AG09309 (cell line): ENCODE data around the gene NAB2.
"Not testable (repeated sequence)": the region's sequence is repeated elsewhere in the genome, so short reads cannot be mapped to it uniquely, and the experiment has no call there.

Experiments used
- DNase-seq: peaks from one replicate; pipeline ENCODE4 v3.0.0-alpha.2; 2010; ENCODE audit warnings: low read depth
- H3K4me3 ChIP-seq: 2 replicates; pipeline ENCODE4 v1.5.1; 2011; ENCODE audit warnings: mild to moderate bottlenecking, low read depth, low read length, moderate library complexity; ENCODE audit not compliant: control insufficient read depth
- CTCF ChIP-seq: IDR thresholded peaks from 2 replicates; pipeline ENCODE4 v1.5.1; 2011; ENCODE audit warnings: mild to moderate bottlenecking, low read depth, low read length, inconsistent platforms; ENCODE audit not compliant: insufficient read depth, control insufficient read depth; ENCODE audit errors: missing control alignments

Gene NAB2

GRCh38 chr12:57051011-57051410 is 37.9 kb upstream of the NAB2 start:
- DNase-seq, result no peak
- H3K4me3 ChIP-seq, result no peak overlapping the region
- TF ChIP-seq CTCF, result no peak

- H3K4me3 ChIP-seq, DNase-seq: not testable (repeated sequence)
These were observed 35.8 kb upstream of the NAB2 start for GRCh38 chr12:57053146-57053545.

GRCh38 chr12:57053901-57054300 is 35.0 kb upstream of the NAB2 start:
- not testable (repeated sequence) for H3K4me3 ChIP-seq, DNase-seq

- TF ChIP-seq CTCF, result no peak
- no peak for DNase-seq
- no peak overlapping the region for H3K4me3 ChIP-seq
These were observed 33.1 kb upstream of the NAB2 start for GRCh38 chr12:57055824-57056223.

- DNase-seq, result no peak
- TF ChIP-seq CTCF, result no peak
These were observed 31.7 kb upstream of the NAB2 start for GRCh38 chr12:57057067-57057751.

GRCh38 chr12:57058454-57058853 is 30.5 kb upstream of the NAB2 start:
- TF ChIP-seq CTCF, result no peak
- DNase-seq, result no peak
- H3K4me3 ChIP-seq, result no peak overlapping the region

More at GRCh38 chr12:57057067-57057751, 31.7 kb upstream of the NAB2 start:
- no peak overlapping the region for H3K4me3 ChIP-seq

GRCh38 chr12:57063991-57064685 is 24.8 kb upstream of the NAB2 start:
- no peak for TF ChIP-seq CTCF
- DNase-seq, result no peak
- no peak overlapping the region for H3K4me3 ChIP-seq
